Mucosa of descending colon (tissue), 3 donors: ENCODE results near the gene ESM1. TPM values are rescaled to one million over a fixed set of nuclear protein-coding genes. Genes with fewer than 3 reads are reported as not detected.

Source experiments
- ATAC-seq: fragments of 200-7000 bp; cut with Tn5 transposase; one replicate; pipeline ENCODE4 v1.9.1; 2020; ENCODE audit warnings: mild to moderate bottlenecking, moderate library complexity
- DNase-seq, 3 donors: peaks; one replicate each; pipeline ENCODE4 v3.0.0-alpha.2; 2020
- H3K36me3 ChIP-seq: fragments of 200-600 bp; one replicate; pipeline ENCODE4 v1.8.0; 2021; ENCODE audit warnings: low read depth, mild to moderate bottlenecking
- H3K4me1 ChIP-seq: fragments of 200-600 bp; one replicate; pipeline ENCODE4 v1.8.0; 2021; ENCODE audit warnings: low read depth, mild to moderate bottlenecking
- H3K4me3 ChIP-seq: fragments of 200-600 bp; one replicate; pipeline ENCODE4 v1.8.0; 2021; ENCODE audit warnings: mild to moderate bottlenecking
- H3K9me3 ChIP-seq: fragments of 200-600 bp; one replicate; pipeline ENCODE4 v1.8.0; 2021; ENCODE audit warnings: mild to moderate bottlenecking
- intact Hi-C, 2 donors: fragments of 100-400 bp; cut with DNase I in 1 of 2; cut with micrococcal nuclease in 1 of 2; formaldehyde crosslinking; loops; one replicate each; pipeline versions ENCODE4 v1.11.0 to v1.11.1; 2022; cut with DNase I, micrococcal nuclease
- total RNA-seq, 3 donors: library from RNA; stranded (reverse); fragmentation: NEBNext Ultra II Directional in 2 of 3; extraction: Animal tissue kit (Norgen Biotek cat#: 25700) in 2 of 3; gene quantifications; one replicate each; pipeline versions ENCODE4 v1.2.1 to v1.2.4, GENCODE V29; 2021 to 2023
- TF ChIP-seq, protein P1 (sequence below): fragments of 200-600 bp; IDR thresholded peaks from one replicate; pipeline ENCODE4 v1.8.0; 2022; ENCODE audit warnings: antibody characterized with exemption, mild to moderate bottlenecking
- donor health status: DM: no; HTN: no; CAD: no; lungs with moderate emphysema.
- donor health status: DM: no; HTN: no; CAD: no.
- donor health status: DM: no; HTN: yes; CAD: no.

ESM1 gene
- total RNA-seq, 3 donors from 2014 or later = not detected

DNA sequence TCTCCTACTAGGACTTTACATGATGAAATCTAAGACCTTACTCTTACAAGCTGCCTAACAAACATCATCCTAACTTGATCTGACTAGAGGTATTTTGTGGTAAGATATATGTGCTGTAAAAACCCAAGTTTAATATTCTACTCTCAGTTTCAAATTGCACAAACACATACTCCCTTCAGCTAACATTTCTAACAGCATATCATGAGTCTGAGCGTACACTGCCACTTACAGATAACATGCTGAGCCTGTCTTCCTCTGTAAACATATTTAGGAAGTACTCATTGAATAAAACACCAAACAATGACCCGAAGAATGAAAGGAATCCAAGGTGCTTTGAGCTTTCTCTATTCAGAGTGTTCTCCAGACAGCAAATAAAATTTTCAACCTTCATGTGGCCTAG, 7.9 kb upstream of the ESM1 start:
- H3K36me3 ChIP-seq = no peaks in the 10 kb centered on the region
- no peaks in the 10 kb centered on the region for H3K4me1 ChIP-seq
- no peaks in the 10 kb centered on the region for H3K9me3 ChIP-seq
- no peak for ATAC-seq
- DNase-seq = no peak
- intact Hi-C loops = no loop called here
- no peak overlapping the region for H3K4me3 ChIP-seq
- TF ChIP-seq, protein P1, sequence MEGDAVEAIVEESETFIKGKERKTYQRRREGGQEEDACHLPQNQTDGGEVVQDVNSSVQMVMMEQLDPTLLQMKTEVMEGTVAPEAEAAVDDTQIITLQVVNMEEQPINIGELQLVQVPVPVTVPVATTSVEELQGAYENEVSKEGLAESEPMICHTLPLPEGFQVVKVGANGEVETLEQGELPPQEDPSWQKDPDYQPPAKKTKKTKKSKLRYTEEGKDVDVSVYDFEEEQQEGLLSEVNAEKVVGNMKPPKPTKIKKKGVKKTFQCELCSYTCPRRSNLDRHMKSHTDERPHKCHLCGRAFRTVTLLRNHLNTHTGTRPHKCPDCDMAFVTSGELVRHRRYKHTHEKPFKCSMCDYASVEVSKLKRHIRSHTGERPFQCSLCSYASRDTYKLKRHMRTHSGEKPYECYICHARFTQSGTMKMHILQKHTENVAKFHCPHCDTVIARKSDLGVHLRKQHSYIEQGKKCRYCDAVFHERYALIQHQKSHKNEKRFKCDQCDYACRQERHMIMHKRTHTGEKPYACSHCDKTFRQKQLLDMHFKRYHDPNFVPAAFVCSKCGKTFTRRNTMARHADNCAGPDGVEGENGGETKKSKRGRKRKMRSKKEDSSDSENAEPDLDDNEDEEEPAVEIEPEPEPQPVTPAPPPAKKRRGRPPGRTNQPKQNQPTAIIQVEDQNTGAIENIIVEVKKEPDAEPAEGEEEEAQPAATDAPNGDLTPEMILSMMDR = no peak

DNA sequence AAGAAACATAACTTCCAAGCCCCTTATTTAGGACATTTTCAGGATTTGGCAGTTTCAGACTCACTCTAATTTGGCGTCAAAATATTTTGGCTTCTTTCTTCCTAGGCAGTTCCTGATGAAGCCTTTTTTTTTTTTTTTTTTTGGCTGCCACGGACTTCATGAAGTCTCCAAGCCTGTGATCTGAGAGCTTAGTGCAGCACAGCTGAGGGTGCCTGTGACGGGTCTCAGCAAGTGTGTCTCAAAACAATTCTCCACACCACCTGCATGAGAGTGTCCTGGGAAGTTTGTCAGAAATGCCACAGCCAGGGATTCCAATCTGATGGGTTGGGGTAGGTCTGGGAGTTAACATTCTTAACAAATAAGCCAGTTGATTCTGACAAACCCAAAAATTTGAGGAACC, 6.0 kb upstream of the ESM1 start:
- intact Hi-C loops = no loop called here
- H3K4me3 ChIP-seq = no peak overlapping the region
- TF ChIP-seq, protein P1 = no peak
- no peaks in the 10 kb centered on the region for H3K9me3 ChIP-seq
- no peak for ATAC-seq
- DNase-seq = no peak
- H3K36me3 ChIP-seq = no peaks in the 10 kb centered on the region
- H3K4me1 ChIP-seq = no peaks in the 10 kb centered on the region

DNA sequence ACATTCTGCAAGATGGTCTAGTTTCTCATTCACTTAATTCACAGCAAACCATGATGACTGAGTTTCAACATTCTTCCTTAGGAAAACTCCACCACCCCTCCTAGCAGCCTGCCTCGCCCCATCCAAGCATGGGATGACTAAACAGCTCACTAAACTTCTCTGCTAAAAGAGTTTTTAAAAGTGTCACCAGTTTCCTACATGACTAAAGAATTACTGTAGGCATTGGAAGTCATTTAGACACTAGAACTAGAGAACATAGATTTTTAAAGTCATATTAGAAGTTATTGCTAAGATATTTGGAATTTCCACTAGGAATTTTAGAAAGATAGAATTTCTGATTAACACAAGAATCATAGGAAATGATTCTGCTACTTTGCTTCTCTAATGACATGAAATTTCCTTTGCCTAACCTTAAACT, 5.5 kb upstream of the ESM1 start:
- no peaks in the 10 kb centered on the region for H3K36me3 ChIP-seq
- intact Hi-C loops = no loop called here
- no peak overlapping the region for H3K4me3 ChIP-seq
- H3K9me3 ChIP-seq = no peaks in the 10 kb centered on the region
- no peak for ATAC-seq
- no peaks in the 10 kb centered on the region for H3K4me1 ChIP-seq
- DNase-seq = no peak
- TF ChIP-seq, protein P1 = no peak

DNA sequence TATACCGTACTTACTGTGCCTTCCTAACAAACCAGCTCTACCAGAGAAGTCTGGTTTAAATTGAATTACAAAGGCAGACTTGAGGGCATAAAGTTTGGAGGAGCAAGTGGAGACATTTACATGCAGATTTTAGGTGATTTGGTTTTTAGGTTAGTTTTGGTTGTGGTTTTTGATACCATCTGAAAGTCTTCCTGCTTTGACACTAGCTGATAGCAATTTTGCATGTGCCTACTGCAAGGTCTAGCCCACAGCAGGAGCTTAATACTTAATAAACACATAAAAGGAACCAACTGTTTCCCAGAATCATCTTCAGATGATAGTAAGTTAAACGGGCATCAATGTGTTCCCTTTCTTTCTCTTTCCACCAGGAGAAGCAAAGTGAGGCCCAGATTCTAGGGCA, 3.4 kb upstream of the ESM1 start:
- DNase-seq (no peak), ATAC-seq (no peak)
- Histone ChIP-seq H3K36me3 (no peaks in the 10 kb centered on the region), H3K4me3 (no peak overlapping the region), H3K9me3 (no peaks in the 10 kb centered on the region), H3K4me1 (no peaks in the 10 kb centered on the region)
- TF ChIP-seq, protein P1 = no peak
- intact Hi-C loops = no loop called here

DNA sequence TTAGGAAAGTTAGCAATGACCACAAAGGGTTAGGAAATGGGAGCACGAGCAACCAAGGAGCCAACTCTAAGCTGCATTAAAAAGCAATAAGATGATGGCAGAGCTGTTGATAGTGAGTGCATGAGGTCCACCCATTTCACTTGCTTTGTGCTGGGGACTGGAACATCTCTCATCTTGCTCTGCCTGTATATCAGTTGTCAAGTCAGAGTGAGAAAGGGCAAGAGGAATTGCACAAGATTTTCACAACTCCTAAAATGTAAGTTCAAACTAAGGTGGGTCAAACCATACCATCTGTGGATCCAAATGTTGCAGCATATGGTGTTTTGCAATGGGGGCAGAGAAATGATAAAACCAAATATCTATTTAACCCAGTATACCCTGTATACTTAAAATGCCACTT, 2.8 kb upstream of the ESM1 start:
- ATAC-seq (no peak), DNase-seq (no peak)
- TF ChIP-seq, protein P1 = no peak
- Histone ChIP-seq H3K36me3 (no peaks in the 10 kb centered on the region), H3K9me3 (no peaks in the 10 kb centered on the region), H3K4me1 (no peaks in the 10 kb centered on the region), H3K4me3 (no peak overlapping the region)
- intact Hi-C loops = no loop called here

DNA sequence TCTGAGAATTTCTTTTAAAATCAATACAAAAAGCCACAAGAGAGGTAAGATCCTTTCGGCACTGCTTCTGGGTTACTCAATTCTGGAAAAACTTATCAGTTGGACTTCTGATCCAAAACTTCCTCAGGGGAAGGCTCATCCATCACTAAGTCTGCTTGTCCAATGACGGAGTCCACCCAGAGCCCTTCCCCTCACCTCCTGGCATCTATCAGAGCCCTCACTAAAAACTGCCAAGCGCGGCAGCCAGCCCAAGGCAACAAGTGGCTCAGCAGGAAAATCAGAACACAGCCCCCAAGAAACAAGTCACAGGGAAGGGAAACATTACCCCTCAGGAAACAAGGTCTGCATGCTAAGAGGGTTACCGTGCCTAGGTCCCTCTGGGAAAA, 869 bp upstream of the ESM1 start:
- Histone ChIP-seq H3K9me3 (no peaks in the 10 kb centered on the region), H3K36me3 (no peaks in the 10 kb centered on the region), H3K4me3 (no peak overlapping the region), H3K4me1 (no peaks in the 10 kb centered on the region)
- DNase-seq (no peak), ATAC-seq (no peak)
- TF ChIP-seq, protein P1 = no peak
- intact Hi-C loops = no loop called here
